ENCODE results near the gene BPIFB1.

DNA sequence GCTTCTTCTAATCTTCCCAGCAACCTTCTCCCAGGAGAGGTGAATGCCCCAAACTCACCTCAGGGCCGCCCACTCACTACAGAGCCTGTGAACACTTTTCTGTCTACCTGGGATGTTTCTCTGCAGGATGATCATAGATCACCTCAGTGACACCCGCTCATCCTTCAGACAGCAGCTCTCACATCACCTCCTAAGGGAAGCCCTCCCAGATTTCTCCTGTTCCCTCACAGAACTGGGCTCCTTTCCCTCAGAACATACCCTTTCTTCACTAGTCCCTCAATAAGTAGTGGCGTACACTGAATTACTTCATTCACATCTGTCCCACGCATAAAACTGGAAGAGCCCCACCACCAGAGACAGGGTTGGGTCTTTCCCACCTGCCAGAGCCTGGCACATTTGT, 60.5 kb downstream of the BPIFB1 start:
- TF ChIP-seq, protein P1, sequence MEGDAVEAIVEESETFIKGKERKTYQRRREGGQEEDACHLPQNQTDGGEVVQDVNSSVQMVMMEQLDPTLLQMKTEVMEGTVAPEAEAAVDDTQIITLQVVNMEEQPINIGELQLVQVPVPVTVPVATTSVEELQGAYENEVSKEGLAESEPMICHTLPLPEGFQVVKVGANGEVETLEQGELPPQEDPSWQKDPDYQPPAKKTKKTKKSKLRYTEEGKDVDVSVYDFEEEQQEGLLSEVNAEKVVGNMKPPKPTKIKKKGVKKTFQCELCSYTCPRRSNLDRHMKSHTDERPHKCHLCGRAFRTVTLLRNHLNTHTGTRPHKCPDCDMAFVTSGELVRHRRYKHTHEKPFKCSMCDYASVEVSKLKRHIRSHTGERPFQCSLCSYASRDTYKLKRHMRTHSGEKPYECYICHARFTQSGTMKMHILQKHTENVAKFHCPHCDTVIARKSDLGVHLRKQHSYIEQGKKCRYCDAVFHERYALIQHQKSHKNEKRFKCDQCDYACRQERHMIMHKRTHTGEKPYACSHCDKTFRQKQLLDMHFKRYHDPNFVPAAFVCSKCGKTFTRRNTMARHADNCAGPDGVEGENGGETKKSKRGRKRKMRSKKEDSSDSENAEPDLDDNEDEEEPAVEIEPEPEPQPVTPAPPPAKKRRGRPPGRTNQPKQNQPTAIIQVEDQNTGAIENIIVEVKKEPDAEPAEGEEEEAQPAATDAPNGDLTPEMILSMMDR (IDR thresholded peaks at IDR 0.05), result no peak
- TF ChIP-seq TCF7 (CRISPR knock-in tag; IDR thresholded peaks at IDR 0.05; ENCODE audit: low read depth) (no peak), CBFB (CRISPR knock-in tag; IDR thresholded peaks at IDR 0.05; ENCODE audit: low read depth) (no peak), ESRRA (CRISPR knock-in tag; IDR thresholded peaks at IDR 0.05; ENCODE audit: borderline replicate concordance) (no peak), SP1 (CRISPR knock-in tag; conservative IDR thresholded peaks at IDR 0.05) (no peak), FOXK1 (CRISPR knock-in tag; IDR thresholded peaks at IDR 0.05) (no peak)
- TF ChIP-seq, protein P2, sequence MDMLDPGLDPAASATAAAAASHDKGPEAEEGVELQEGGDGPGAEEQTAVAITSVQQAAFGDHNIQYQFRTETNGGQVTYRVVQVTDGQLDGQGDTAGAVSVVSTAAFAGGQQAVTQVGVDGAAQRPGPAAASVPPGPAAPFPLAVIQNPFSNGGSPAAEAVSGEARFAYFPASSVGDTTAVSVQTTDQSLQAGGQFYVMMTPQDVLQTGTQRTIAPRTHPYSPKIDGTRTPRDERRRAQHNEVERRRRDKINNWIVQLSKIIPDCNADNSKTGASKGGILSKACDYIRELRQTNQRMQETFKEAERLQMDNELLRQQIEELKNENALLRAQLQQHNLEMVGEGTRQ (CRISPR knock-in tag; IDR thresholded peaks at IDR 0.05), result no peak
- TF ChIP-seq, protein P3, sequence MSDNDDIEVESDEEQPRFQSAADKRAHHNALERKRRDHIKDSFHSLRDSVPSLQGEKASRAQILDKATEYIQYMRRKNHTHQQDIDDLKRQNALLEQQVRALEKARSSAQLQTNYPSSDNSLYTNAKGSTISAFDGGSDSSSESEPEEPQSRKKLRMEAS (CRISPR knock-in tag; IDR thresholded peaks at IDR 0.05), result no peak
- TF ChIP-seq, protein P4, sequence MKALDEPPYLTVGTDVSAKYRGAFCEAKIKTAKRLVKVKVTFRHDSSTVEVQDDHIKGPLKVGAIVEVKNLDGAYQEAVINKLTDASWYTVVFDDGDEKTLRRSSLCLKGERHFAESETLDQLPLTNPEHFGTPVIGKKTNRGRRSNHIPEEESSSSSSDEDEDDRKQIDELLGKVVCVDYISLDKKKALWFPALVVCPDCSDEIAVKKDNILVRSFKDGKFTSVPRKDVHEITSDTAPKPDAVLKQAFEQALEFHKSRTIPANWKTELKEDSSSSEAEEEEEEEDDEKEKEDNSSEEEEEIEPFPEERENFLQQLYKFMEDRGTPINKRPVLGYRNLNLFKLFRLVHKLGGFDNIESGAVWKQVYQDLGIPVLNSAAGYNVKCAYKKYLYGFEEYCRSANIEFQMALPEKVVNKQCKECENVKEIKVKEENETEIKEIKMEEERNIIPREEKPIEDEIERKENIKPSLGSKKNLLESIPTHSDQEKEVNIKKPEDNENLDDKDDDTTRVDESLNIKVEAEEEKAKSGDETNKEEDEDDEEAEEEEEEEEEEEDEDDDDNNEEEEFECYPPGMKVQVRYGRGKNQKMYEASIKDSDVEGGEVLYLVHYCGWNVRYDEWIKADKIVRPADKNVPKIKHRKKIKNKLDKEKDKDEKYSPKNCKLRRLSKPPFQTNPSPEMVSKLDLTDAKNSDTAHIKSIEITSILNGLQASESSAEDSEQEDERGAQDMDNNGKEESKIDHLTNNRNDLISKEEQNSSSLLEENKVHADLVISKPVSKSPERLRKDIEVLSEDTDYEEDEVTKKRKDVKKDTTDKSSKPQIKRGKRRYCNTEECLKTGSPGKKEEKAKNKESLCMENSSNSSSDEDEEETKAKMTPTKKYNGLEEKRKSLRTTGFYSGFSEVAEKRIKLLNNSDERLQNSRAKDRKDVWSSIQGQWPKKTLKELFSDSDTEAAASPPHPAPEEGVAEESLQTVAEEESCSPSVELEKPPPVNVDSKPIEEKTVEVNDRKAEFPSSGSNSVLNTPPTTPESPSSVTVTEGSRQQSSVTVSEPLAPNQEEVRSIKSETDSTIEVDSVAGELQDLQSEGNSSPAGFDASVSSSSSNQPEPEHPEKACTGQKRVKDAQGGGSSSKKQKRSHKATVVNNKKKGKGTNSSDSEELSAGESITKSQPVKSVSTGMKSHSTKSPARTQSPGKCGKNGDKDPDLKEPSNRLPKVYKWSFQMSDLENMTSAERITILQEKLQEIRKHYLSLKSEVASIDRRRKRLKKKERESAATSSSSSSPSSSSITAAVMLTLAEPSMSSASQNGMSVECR (CRISPR knock-in tag; IDR thresholded peaks at IDR 0.05; ENCODE audit: borderline replicate concordance), result no peak
- TF ChIP-seq, protein P5, sequence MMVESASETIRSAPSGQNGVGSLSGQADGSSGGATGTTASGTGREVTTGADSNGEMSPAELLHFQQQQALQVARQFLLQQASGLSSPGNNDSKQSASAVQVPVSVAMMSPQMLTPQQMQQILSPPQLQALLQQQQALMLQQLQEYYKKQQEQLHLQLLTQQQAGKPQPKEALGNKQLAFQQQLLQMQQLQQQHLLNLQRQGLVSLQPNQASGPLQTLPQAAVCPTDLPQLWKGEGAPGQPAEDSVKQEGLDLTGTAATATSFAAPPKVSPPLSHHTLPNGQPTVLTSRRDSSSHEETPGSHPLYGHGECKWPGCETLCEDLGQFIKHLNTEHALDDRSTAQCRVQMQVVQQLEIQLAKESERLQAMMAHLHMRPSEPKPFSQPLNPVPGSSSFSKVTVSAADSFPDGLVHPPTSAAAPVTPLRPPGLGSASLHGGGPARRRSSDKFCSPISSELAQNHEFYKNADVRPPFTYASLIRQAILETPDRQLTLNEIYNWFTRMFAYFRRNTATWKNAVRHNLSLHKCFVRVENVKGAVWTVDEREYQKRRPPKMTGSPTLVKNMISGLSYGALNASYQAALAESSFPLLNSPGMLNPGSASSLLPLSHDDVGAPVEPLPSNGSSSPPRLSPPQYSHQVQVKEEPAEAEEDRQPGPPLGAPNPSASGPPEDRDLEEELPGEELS (CRISPR knock-in tag; IDR thresholded peaks at IDR 0.05), result no peak
